Measurements from ENCODE around the gene ALS2CL. TPM values are rescaled to one million over a fixed set of nuclear protein-coding genes. Genes with fewer than 3 reads are reported as not detected.
A peak's percentile ranks its signal among the peaks of the same experiment; 100 is the strongest.

Gene ALS2CL
- total and polyA plus RNA-seq, 2 experiments from 2014 or later, result 14.4 to 15.2 TPM

DNA sequence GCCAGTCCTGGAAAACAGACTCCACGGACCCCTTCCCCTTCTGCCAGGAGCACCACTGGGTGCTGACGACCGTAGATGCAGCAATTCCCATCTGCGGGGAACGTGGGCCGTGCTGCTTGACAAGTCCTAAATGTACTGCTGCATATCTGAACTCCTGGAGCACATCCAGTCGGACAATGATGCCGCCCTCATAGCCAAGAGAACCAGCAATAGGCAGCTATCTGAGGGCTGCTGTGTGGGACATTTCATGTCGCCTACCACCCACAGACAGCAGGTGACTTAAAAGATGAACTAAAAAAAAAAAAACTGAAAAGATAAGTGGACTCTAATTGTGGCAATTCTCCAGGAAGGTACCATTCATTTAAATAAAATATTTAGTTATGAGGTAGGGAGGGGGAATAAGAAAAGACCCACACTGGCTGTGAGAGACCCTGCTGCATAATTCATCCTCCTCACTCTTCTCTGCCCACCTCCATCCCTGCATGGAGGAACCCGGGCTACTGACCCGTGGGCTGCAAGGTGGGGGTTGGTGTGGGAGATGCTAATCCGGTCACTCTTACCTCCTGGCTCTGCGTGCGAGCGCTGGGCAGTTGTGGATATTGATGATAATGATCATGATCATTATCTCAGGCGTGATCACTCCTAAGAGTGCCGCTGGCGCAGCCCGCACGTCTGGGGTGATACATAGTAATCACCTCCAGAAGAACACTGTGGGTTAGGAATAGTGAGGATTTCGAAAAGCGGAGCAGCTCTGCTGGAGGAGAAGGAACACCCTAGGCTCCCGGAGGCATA is 28.3 kb downstream of the ALS2CL start:
- Histone ChIP-seq H3K27me3 (no peaks in the 10 kb centered on the region), H4K20me1 (ENCODE audit: insufficient read depth, poor library complexity, severe bottlenecking) (no peaks in the 10 kb centered on the region), H3K36me3 (replicated peaks; ENCODE audit: insufficient read depth, low read depth) (no peaks in the 10 kb centered on the region), H3K79me2 (no peaks in the 10 kb centered on the region), H3K4me2 (no peak overlapping the region), H3K27ac (no peak overlapping the region), H2AFZ (no peak overlapping the region), H3K9me2 (replicated peaks; ENCODE audit: insufficient read depth) (no peaks in the 10 kb centered on the region), H3K9me3 (ENCODE audit: low read depth) (no peaks in the 10 kb centered on the region), H3K4me1 (ENCODE audit: insufficient read depth) (peaks cover 17% of the 10 kb centered on the region), H3K4me3 (no peak overlapping the region)
- DNase-seq (ENCODE audit: low spot score), result no peak
- TF ChIP-seq, protein P1, sequence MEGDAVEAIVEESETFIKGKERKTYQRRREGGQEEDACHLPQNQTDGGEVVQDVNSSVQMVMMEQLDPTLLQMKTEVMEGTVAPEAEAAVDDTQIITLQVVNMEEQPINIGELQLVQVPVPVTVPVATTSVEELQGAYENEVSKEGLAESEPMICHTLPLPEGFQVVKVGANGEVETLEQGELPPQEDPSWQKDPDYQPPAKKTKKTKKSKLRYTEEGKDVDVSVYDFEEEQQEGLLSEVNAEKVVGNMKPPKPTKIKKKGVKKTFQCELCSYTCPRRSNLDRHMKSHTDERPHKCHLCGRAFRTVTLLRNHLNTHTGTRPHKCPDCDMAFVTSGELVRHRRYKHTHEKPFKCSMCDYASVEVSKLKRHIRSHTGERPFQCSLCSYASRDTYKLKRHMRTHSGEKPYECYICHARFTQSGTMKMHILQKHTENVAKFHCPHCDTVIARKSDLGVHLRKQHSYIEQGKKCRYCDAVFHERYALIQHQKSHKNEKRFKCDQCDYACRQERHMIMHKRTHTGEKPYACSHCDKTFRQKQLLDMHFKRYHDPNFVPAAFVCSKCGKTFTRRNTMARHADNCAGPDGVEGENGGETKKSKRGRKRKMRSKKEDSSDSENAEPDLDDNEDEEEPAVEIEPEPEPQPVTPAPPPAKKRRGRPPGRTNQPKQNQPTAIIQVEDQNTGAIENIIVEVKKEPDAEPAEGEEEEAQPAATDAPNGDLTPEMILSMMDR (IDR thresholded peaks at IDR 0.05; ENCODE audit: poor library complexity), result no peak
- no peak for TF ChIP-seq EZH2phosphoT487 (IDR thresholded peaks at IDR 0.05; ENCODE audit: low read depth, severe bottlenecking, unreplicated experiment)
- TF ChIP-seq EZH2 (IDR thresholded peaks at IDR 0.05; ENCODE audit: borderline replicate concordance), result no peak
- WGBS (ENCODE audit: low lambda C conversion rate, missing lambda C conversion rate), result 75% methylated on average over 23 of the region's 23 CpGs

DNA sequence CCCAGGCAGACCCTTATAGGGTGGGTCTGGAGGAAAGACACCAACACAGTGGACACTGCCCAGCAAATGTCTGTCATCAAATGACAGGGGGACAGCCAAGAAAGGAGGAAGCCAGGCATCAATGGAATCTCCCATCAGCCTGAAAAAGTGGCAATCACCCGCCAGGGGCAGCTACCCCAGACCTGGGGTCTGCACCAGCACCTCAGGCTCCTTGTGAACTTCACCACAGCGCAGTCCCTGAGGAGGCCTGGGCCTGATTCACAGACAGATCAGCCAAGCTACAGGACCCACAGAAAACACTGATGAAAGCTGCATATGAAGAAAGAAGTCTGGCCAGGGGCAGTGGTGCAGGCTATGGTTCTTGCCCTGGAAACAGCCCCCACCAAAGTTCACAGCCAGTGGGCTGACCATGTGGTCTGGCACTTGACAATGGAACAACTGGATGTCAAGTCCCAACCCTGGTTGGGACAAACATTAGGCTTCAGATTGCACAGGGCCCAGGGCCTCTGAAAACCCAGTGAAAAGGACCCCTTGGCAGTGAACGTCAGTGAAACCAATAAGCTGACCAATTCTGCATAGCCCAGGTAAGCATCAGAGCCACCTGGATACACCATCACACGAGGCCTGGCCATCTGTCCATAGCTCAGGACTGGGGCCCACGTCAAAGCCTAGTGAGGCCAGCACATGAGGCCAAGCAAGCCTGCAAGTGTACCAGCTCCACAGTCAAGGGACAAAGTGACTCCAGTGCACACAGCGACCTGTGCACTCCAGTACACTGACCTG is 29.1 kb downstream of the ALS2CL start:
- 92% methylated on average over 6 of the region's 6 CpGs for WGBS (ENCODE audit: low lambda C conversion rate, missing lambda C conversion rate)
- TF ChIP-seq, protein P1 (IDR thresholded peaks at IDR 0.05; ENCODE audit: poor library complexity), result no peak
- TF ChIP-seq EZH2phosphoT487 (IDR thresholded peaks at IDR 0.05; ENCODE audit: low read depth, severe bottlenecking, unreplicated experiment) (no peak), EZH2 (IDR thresholded peaks at IDR 0.05; ENCODE audit: borderline replicate concordance) (no peak)
- no peak for DNase-seq (ENCODE audit: low spot score)

DNA sequence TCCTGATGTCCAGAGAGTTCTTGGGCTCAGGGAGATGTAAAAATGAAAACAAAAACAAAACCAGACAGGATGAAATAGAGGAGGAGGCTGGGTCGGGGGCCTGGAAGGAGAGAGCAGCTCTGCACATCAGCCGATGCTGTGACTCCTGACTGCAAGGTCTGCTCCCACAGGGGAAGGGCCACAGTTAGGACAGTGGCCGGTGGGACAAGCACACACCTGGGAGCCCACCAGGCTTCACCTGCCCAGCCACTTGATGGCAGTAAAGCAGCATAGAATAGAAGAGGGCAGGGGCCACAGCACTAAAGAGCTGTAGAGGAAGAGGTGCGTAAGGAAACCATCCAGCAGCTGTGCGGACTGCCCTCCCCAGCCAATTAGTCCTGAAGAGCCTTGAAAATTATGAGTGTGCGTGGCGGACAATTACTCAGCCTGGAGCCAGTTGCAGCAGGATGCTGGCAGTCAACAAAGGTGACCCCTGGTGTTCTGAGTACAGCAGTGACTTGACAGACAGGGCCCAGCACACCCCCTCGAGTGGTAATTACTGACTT is 29.8 kb downstream of the ALS2CL start:
- Histone ChIP-seq H3K9me3 (ENCODE audit: low read depth) (no peaks in the 10 kb centered on the region), H3K27me3 (no peaks in the 10 kb centered on the region), H2AFZ (no peak overlapping the region), H3K79me2 (no peaks in the 10 kb centered on the region), H3K9me2 (replicated peaks; ENCODE audit: insufficient read depth) (no peaks in the 10 kb centered on the region), H3K4me3 (no peak overlapping the region), H3K27ac (peak overlapping the region; percentile 57), H4K20me1 (ENCODE audit: insufficient read depth, poor library complexity, severe bottlenecking) (no peaks in the 10 kb centered on the region), H3K4me2 (peak overlapping the region; percentile 48), H3K36me3 (replicated peaks; ENCODE audit: insufficient read depth, low read depth) (no peaks in the 10 kb centered on the region), H3K4me1 (ENCODE audit: insufficient read depth) (peaks cover 17% of the 10 kb centered on the region)
- 70% methylated on average over 8 of the region's 8 CpGs for WGBS (ENCODE audit: low lambda C conversion rate, missing lambda C conversion rate)
- peak; percentile 43 for DNase-seq (ENCODE audit: low spot score)
- no peak for TF ChIP-seq EZH2phosphoT487 (IDR thresholded peaks at IDR 0.05; ENCODE audit: low read depth, severe bottlenecking, unreplicated experiment)
- no peak for TF ChIP-seq EZH2 (IDR thresholded peaks at IDR 0.05; ENCODE audit: borderline replicate concordance)
- TF ChIP-seq, protein P1 (IDR thresholded peaks at IDR 0.05; ENCODE audit: poor library complexity), result peak; percentile 29

More for the DNA sequence above, 29.1 kb downstream of the ALS2CL start:
- Histone ChIP-seq H3K4me1 (ENCODE audit: insufficient read depth) (peaks cover 17% of the 10 kb centered on the region), H3K27ac (no peak overlapping the region), H2AFZ (no peak overlapping the region), H3K27me3 (no peaks in the 10 kb centered on the region), H3K79me2 (no peaks in the 10 kb centered on the region), H3K4me2 (no peak overlapping the region), H3K4me3 (no peak overlapping the region), H4K20me1 (ENCODE audit: insufficient read depth, poor library complexity, severe bottlenecking) (no peaks in the 10 kb centered on the region), H3K36me3 (replicated peaks; ENCODE audit: insufficient read depth, low read depth) (no peaks in the 10 kb centered on the region), H3K9me3 (ENCODE audit: low read depth) (no peaks in the 10 kb centered on the region), H3K9me2 (replicated peaks; ENCODE audit: insufficient read depth) (no peaks in the 10 kb centered on the region)

Measured in hepatocyte (in vitro differentiated cells).